Fibroblast of lung (primary cell): Measurements from ENCODE around the gene ZFAND2B. TPM values are rescaled to one million over a fixed set of nuclear protein-coding genes. Genes with fewer than 3 reads are reported as not detected.

ENCODE experiments used
- DNase-seq, 2 donors: peaks; one replicate each; pipeline versions ENCODE4 v3.0.0 to v3.0.0-alpha.2; 2010; ENCODE audit warnings: low read depth in 2 of 2
- H2AFZ ChIP-seq: 2 replicates; pipeline ENCODE4 v1.5.1; 2012; ENCODE audit warnings: low read length, control low read depth, inconsistent platforms
- H3K27ac ChIP-seq: 2 replicates; pipeline ENCODE4 v1.5.1; 2011; ENCODE audit warnings: low read length, control low read depth; ENCODE audit not compliant: insufficient read depth
- H3K27me3 ChIP-seq: 2 replicates; pipeline ENCODE4 v1.5.1; 2011; ENCODE audit warnings: mild to moderate bottlenecking, low read length; ENCODE audit not compliant: control insufficient read depth, insufficient read depth
- H3K36me3 ChIP-seq: 2 replicates; pipeline ENCODE4 v1.5.1; 2011; ENCODE audit warnings: low read length; ENCODE audit not compliant: control insufficient read depth, insufficient read depth
- H3K4me1 ChIP-seq: 2 replicates; pipeline ENCODE4 v1.5.1; 2011; ENCODE audit warnings: low read length; ENCODE audit not compliant: control insufficient read depth, insufficient read depth; ENCODE audit errors: extremely low read depth
- H3K4me2 ChIP-seq: 2 replicates; pipeline ENCODE4 v1.5.1; 2011; ENCODE audit warnings: low read length, control low read depth; ENCODE audit not compliant: insufficient read depth; ENCODE audit errors: extremely low read depth
- H3K4me3 ChIP-seq, 4 experiments: fragments of 200-600 bp in 1 of 4; sonication (generic) in 1 of 4; replicated peaks in 1 of 4; 2 replicates each; pipeline ENCODE4 v1.5.1; 2011 to 2016; ENCODE audit warnings: low read length in 4 of 4, low read depth in 3 of 4, mild to moderate bottlenecking in 3 of 4, control low read depth in 2 of 4, inconsistent platforms in 1 of 4, mixed read lengths in 1 of 4; ENCODE audit not compliant: insufficient read depth in 1 of 4; ENCODE audit errors: control extremely low read depth in 1 of 4
- H3K79me2 ChIP-seq: 2 replicates; pipeline ENCODE4 v1.5.1; 2012; ENCODE audit warnings: mild to moderate bottlenecking, low read length, inconsistent platforms; ENCODE audit not compliant: control insufficient read depth, insufficient read depth
- H3K9ac ChIP-seq: 2 replicates; pipeline ENCODE4 v1.5.1; 2011; ENCODE audit warnings: mild to moderate bottlenecking, low read length, control low read depth; ENCODE audit not compliant: insufficient read depth
- H3K9me3 ChIP-seq: 2 replicates; pipeline ENCODE4 v1.5.1; 2012; ENCODE audit warnings: low read depth, low read length; ENCODE audit not compliant: control insufficient read depth, insufficient read depth
- H4K20me1 ChIP-seq: 2 replicates; pipeline ENCODE4 v1.5.1; 2011; ENCODE audit warnings: low read length; ENCODE audit not compliant: control insufficient read depth, insufficient read depth; ENCODE audit errors: extremely low read depth
- EZH2 ChIP-seq: IDR thresholded peaks from 2 replicates; pipeline ENCODE4 v1.5.1; 2012; ENCODE audit warnings: low read length, control low read depth, mild to moderate bottlenecking; ENCODE audit errors: missing control alignments
- polyA plus RNA-seq, 2 donors: library from polyadenylated mRNA; depleted of rRNA in 1 of 2; stranded (reverse) in 1 of 2; unstranded in 1 of 2; fragments of >200 nt; gene quantifications; 2 replicates each; pipeline ENCODE4 v1.2.1, GENCODE V29; 2011 to 2012; ENCODE audit warnings: missing spikeins in 1 of 2
- total RNA-seq: library from RNA; depleted of rRNA; stranded (reverse); fragments of >200 nt; gene quantifications from 2 replicates; pipeline ENCODE4 v1.2.1, GENCODE V29; 2014
- TF ChIP-seq, protein P1 (sequence below), 2 donors: IDR thresholded peaks in 1 of 2; conservative IDR thresholded peaks in 1 of 2; 1 replicate in 1 of 2; 2 replicates in 1 of 2; pipeline ENCODE4 v1.5.1; 2011 to 2012; ENCODE audit warnings: low read length in 2 of 2, control low read depth in 1 of 2, inconsistent platforms in 1 of 2, low read depth in 1 of 2, mild to moderate bottlenecking in 1 of 2

ZFAND2B gene
- total and polyA plus RNA-seq, 2 donors (not counting 1 experiment from before 2014, with no cell fraction given) = 26.8 to 40.0 TPM

DNA sequence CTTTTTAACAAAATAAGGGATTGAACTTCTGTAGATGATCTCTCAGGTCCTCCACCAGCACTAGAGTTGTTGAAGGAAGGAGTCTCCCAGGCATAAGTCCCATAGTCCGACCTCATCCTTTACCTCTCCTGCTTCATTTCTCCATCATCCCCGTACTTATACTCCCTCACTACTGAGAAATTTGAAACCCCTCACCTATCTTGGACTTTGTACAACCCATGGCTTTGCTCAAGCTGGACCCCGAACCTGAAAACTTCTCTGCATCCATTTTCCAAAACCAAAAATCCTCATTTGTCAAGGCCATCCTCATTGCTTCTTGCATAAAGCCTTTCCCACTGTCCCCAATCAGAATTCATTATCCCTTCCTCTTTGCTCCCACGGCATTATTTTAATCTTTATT lies 45.5 kb upstream of the ZFAND2B start:
- no peaks in the 10 kb centered on the region for H3K27me3 ChIP-seq
- H4K20me1 ChIP-seq = no peaks in the 10 kb centered on the region
- H3K27ac ChIP-seq = peak overlapping the region; percentile 71
- H3K9ac ChIP-seq = peak overlapping the region; percentile 83
- DNase-seq = no peak
- no peaks in the 10 kb centered on the region for H3K9me3 ChIP-seq
- H2AFZ ChIP-seq = no peak overlapping the region
- no peaks in the 10 kb centered on the region for H3K36me3 ChIP-seq
- H3K4me2 ChIP-seq = peak overlapping the region; percentile 72
- no peak for TF ChIP-seq EZH2
- TF ChIP-seq, protein P1, sequence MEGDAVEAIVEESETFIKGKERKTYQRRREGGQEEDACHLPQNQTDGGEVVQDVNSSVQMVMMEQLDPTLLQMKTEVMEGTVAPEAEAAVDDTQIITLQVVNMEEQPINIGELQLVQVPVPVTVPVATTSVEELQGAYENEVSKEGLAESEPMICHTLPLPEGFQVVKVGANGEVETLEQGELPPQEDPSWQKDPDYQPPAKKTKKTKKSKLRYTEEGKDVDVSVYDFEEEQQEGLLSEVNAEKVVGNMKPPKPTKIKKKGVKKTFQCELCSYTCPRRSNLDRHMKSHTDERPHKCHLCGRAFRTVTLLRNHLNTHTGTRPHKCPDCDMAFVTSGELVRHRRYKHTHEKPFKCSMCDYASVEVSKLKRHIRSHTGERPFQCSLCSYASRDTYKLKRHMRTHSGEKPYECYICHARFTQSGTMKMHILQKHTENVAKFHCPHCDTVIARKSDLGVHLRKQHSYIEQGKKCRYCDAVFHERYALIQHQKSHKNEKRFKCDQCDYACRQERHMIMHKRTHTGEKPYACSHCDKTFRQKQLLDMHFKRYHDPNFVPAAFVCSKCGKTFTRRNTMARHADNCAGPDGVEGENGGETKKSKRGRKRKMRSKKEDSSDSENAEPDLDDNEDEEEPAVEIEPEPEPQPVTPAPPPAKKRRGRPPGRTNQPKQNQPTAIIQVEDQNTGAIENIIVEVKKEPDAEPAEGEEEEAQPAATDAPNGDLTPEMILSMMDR (conservative IDR thresholded peaks at IDR 0.05 in 1 of 2, IDR thresholded peaks at IDR 0.05 in 1 of 2; ENCODE audit: low read depth in 1 of 2, low read length in 2 of 2) = no peak
- peak overlapping the region; percentile 54 to 79 (median 64) for H3K4me3 ChIP-seq
- H3K4me1 ChIP-seq = peaks cover 4% of the 10 kb centered on the region
- H3K79me2 ChIP-seq = no peaks in the 10 kb centered on the region

DNA sequence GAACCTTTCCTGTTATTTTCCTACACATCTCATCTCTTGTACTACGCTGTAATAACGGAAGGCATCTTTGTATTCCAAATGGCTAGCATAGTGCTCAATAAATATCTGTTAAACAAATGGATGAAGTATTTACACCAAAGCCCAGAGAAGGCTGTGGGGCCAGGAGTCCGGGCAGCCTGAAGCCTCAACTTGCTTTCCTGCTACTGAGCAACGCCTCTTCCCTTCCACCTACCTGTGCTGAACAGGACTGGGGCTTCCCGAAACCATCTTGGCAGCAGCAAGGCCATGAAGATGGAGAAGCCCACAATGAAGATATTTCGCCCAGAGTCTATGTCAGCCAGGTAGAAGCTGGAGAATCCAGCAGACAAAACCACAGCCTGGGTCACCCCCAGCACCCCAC lies 43.4 kb upstream of the ZFAND2B start:
- no peaks in the 10 kb centered on the region for H3K79me2 ChIP-seq
- H3K27ac ChIP-seq = no peak overlapping the region
- no peak overlapping the region for H3K4me2 ChIP-seq
- no peak overlapping the region for H2AFZ ChIP-seq
- no peaks in the 10 kb centered on the region for H3K36me3 ChIP-seq
- no peaks in the 10 kb centered on the region for H3K27me3 ChIP-seq
- H3K9ac ChIP-seq = no peak overlapping the region
- H3K4me3 ChIP-seq = no peak overlapping the region
- no peaks in the 10 kb centered on the region for H3K9me3 ChIP-seq
- H3K4me1 ChIP-seq = peaks cover 4% of the 10 kb centered on the region
- no peaks in the 10 kb centered on the region for H4K20me1 ChIP-seq
- no peak for TF ChIP-seq EZH2
- TF ChIP-seq, protein P1 (conservative IDR thresholded peaks at IDR 0.05 in 1 of 2, IDR thresholded peaks at IDR 0.05 in 1 of 2; ENCODE audit: low read depth in 1 of 2, low read length in 2 of 2) = no peak
- no peak for DNase-seq

GRCh38 chr2:219165058-219165911 lies 41.3 kb upstream of the ZFAND2B start:
- no peak for TF ChIP-seq EZH2
- TF ChIP-seq, protein P1 (conservative IDR thresholded peaks at IDR 0.05 in 1 of 2, IDR thresholded peaks at IDR 0.05 in 1 of 2; ENCODE audit: low read depth in 1 of 2, low read length in 2 of 2) = no peak
- no peak for DNase-seq
- no peak overlapping the region for H3K4me3 ChIP-seq

More at GRCh38 chr2:219165058-219165911, 41.3 kb upstream of the ZFAND2B start:
- Histone ChIP-seq H3K4me2 (no peak overlapping the region), H3K9ac (no peak overlapping the region), H3K36me3 (no peaks in the 10 kb centered on the region), H3K4me1 (peaks cover 4% of the 10 kb centered on the region), H4K20me1 (no peaks in the 10 kb centered on the region), H3K27me3 (no peaks in the 10 kb centered on the region), H3K9me3 (no peaks in the 10 kb centered on the region), H2AFZ (no peak overlapping the region), H3K79me2 (no peaks in the 10 kb centered on the region), H3K27ac (no peak overlapping the region)
